Germinal center (tissue), 1 donor: ENCODE results near the gene CCL16.
"Not testable (repeated sequence)": the region's sequence is repeated elsewhere in the genome, so short reads cannot be mapped to it uniquely, and the experiment has no call there.

Experiments
- DNase-seq: peaks from one replicate; pipeline ENCODE4 v3.0.0; 2012; ENCODE audit warnings: mixed read lengths, low spot score

The CCL16 gene

DNA sequence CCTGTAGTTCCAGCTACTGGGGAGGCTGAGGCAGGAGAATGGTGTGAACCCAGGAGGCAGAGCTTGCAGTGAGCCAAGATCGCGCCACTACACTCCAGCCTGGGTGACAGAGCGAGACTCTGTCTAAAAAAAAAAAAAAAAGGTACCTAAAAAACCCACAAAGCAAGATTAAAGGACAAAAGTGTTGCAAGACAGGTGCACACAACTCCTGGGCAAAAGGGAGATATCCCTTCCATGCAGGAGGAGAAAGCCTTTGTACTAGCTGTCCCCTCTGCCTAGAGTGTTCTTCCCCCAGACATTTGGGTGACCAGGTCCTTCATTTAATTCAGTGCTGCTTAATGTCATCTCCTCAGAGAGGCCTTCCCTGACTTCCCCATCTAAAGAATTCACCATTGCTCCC is 42.8 kb downstream of the CCL16 start:
- DNase-seq = not testable (repeated sequence)

DNA sequence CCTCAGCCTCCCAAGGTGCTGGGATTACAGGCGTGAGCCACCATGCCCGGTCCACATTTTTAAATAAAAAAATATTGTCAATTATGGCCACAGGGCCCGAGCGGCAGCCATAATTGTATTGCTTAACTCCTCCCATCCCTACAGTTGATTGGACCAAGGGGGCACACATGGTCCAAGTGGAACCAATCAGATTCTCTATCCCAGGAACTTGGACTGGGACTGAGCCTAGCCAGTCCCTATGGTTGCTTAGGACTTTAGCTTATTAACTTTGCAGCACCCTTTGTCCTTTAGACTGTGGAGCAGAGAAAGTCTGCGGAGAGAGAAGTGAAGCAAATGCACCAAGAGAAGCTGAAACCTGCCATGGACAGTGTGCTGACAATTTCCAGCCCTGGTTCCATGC is 45.2 kb downstream of the CCL16 start:
- DNase-seq = no peak

DNA sequence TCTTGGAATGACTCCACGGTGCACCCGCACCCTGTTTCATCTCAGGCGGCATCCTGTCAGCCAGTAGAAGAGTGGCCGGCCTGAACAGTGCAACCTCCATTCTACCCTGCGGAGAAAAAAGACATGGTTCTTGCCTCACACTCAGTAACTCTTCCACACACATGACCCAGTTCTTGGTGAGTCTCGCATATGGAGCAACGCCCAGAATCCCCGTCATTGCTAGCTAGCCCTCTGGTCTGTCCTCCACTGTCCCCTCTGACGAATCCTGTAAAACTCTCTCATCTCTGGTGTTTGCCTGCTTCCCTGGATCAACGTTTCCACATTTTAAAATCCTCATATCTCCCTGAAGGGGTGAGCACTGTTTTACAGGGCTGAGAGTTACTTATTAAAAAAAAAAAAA is 46.5 kb downstream of the CCL16 start:
- DNase-seq = no peak

DNA sequence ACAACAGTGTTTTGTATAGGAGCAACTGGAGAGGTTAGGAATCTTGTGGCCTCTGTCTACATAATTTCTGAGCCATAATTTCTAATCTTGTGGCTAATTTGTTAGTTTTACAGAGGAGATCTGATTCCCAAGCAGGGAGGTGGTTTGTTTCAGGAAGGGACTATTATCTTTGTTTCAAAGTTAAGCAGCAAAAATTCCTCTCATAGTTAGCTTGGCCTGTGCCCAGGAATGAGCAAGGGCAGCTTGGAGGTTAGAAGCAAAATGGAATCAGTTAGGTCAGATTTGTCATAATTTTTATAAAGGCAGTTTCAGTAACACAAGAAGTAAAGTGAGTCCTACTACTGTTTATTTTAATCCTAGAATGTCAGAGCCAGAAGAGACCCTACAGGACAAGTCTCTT is 48.7 kb downstream of the CCL16 start:
- no peak for DNase-seq

DNA sequence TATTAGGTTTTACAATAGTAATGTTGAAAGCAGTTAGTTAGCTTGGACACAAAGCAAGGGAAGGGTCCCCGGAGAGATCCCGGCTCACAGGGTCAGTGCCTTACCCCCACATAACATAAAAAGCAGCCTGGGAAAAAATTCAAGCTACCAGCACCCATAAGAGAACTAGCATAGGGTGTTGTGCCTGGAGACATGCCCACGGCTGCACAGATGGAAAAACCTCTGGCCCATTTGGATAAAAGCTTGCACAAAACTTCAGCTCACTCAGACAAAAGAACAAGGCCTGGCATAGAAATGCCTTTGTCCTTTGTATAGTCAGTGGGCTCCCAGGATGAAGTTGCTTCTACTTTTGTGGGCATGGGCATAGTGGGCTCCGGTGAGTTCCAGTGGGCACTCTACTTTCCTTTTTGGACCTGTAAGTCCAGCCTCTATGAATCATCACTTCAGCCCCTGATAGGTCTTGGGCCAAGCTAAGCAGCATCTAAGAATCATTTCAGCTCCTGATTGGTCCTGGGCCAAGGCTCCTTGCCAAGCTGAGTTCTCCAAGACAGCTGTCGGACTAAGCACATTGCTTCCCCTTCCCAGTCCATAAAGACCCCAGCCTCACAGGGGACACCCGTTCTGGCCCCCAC is 49.4 kb downstream of the CCL16 start:
- DNase-seq = no peak

DNA sequence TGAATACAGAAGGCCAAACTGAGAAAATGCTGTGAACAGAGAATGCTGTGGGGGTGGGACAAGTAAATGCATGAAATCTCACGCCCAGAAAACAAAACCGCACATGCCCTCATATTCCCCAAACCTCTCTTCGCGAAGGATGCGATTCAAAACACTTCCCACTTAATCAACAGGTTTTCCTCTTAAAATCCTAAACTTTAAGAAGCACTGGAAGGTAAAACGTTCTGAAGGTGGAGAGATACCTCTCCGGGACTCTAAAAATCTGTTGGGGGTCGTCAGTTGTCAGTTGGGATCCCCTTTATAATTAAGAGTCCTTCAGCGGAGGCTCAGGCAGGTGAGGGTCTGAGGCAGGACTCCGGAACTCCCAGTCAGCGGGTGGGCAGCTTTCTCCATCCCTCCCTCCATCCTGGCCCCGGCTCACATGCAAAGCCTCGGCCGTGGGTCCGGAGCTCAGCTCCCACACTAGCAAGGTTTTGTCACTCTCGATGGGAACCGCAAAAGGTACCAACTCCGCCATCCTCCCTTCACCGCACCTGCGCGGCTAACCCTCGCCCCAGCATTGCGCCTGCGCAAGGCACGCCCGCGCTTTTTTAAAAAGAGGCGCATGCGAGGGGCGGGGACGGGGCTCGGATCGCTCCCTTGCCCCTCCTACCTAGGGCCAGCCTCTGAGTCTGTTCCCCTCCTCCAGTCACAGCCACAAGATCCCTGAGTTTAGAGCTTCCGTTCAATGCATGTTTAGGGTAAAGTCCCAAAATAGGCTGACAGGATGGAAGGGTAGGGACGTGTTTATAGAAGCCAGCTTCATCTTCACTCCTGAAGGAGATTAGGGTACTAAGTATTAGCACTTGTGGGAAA is 50.9 kb downstream of the CCL16 start, which contains the start of gene RDM1:
Gene RDM1 (minus strand): TSS at position 563 of the 855 bp plus-strand sequence. CDS start 46 bp downstream, at position 517.
- DNase-seq = peak; percentile 92

DNA sequence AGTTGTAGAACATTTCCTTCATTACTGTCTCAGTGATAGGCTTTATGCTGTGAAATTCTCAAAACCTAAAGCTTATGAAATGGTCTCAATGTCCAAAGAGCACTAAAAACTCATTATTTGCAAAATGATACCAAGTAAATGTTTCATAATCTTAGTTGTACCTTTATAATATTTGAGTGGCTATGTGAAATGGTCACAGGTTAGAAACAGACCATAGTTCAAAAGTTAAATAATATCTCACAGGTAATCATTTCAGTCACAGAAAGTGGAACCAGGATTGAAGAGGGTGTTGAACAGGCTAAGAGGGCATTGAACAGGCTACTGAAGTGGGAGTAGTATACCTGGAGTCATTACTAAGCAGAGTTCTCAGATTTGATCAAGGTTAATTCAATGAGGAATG is 53.6 kb downstream of the CCL16 start:
- no peak for DNase-seq
